T-helper 17 cell (primary cell): ENCODE data around the gene GDF3. TPM values are rescaled to one million over a fixed set of nuclear protein-coding genes. Genes with fewer than 3 reads are reported as not detected.
"Not testable (repeated sequence)": the region's sequence is repeated elsewhere in the genome, so short reads cannot be mapped to it uniquely, and the experiment has no call there.

Experiments
- ATAC-seq: fragments of 150-1000 bp; cut with Tn5 transposase; 2 replicates; pipeline ENCODE4 v1.10.0; 2021; ENCODE audit warnings: mild to moderate bottlenecking, moderate library complexity
- DNase-seq, 3 donors: peaks; one replicate each; pipeline versions ENCODE4 v3.0.0 to v3.0.0-alpha.2; 2020 to 2021
- H3K9me3 ChIP-seq: one replicate; pipeline ENCODE4 v1.7.0; 2013; ENCODE audit warnings: low read length, mild to moderate bottlenecking; ENCODE audit not compliant: control insufficient read depth, poor library complexity, severe bottlenecking
- H3K27ac Mint-ChIP-seq: one replicate; pipeline ENCODE4 v1.8.0; 2022; ENCODE audit warnings: mild to moderate bottlenecking, moderate library complexity, mixed read lengths
- H3K27me3 Mint-ChIP-seq: one replicate; pipeline ENCODE4 v1.8.0; 2022; ENCODE audit warnings: mixed read lengths
- H3K36me3 Mint-ChIP-seq: one replicate; pipeline ENCODE4 v1.8.0; 2022; ENCODE audit warnings: low read depth, mixed read lengths
- H3K4me1 Mint-ChIP-seq: one replicate; pipeline ENCODE4 v1.8.0; 2022; ENCODE audit warnings: mild to moderate bottlenecking, mixed read lengths
- H3K4me3 Mint-ChIP-seq: one replicate; pipeline ENCODE4 v1.8.0; 2022; ENCODE audit warnings: mild to moderate bottlenecking, moderate library complexity, mixed read lengths
- total RNA-seq, 4 donors: library from RNA in 2 of 4; stranded (reverse) in 2 of 4; gene quantifications; one replicate each; pipeline ENCODE4 v1.2.3 and lab custom pipeline; 2022 to 2026

GDF3 gene
- total RNA-seq, 2 donors from 2014 or later = not detected

DNA sequence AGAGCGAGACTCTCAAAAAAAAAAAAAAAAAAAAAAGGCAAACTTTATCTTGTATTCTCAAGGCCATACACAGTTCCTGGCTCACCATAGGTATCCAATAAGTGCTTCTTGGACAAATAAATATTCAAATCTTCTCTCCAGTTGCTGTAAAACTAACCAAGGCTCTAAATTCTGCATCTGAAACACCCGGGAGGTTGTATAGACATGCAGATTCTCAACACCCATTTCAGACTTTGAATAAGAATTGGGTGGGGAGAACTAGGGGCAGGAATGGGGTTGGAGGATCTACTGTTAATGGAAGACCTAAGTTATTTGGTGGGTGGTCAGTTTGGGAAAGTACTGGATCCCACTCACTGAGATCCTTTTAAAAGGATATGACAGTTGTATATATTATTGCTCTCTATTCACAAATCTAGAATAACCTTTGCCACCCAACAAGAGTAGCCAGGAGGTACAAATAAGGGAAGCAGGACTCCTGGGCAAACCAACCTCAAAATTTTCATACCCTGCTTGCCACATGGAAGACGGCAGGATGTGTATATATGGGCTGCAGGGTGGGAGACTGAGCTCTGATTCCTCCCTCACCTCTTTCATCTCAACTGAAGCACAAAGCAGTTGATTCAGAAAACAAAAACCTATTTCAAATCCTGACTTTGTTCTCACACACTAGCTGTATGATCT lies 879 bp downstream of the GDF3 start:
- H3K4me3 Mint-ChIP-seq = no peak overlapping the region
- DNase-seq (no peak), ATAC-seq (no peak)
- H3K27ac Mint-ChIP-seq = no peak overlapping the region
- no peaks in the 10 kb centered on the region for H3K9me3 ChIP-seq
- H3K4me1 Mint-ChIP-seq = peaks cover 8% of the 10 kb centered on the region
- H3K36me3 Mint-ChIP-seq = peaks cover 5% of the 10 kb centered on the region
- H3K27me3 Mint-ChIP-seq = peaks cover 16% of the 10 kb centered on the region

DNA sequence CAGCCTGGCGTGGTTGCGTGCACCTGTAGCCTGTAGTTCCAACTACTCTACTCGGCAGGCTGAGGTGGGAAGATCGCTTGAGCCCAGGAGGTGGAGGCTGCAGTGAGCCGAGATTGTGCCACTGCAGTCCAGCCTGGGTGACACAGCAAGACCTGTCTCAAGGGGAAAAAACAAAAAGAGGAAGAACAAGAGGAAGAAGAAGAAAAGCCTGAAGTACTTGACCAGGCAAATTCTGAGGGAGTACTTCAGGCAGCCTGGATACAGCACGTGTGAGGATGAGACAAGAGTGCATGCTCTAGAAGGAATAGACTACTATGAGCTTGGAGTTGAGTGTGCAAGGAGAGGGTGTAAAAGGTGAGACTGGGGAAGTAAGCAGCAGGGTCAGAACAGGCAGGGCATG lies 1.8 kb downstream of the GDF3 start:
- no peak for DNase-seq
- peaks cover 5% of the 10 kb centered on the region for H3K36me3 Mint-ChIP-seq
- no peak for ATAC-seq
- no peaks in the 10 kb centered on the region for H3K9me3 ChIP-seq
- no peak overlapping the region for H3K27ac Mint-ChIP-seq
- peaks cover 16% of the 10 kb centered on the region for H3K27me3 Mint-ChIP-seq
- H3K4me3 Mint-ChIP-seq = no peak overlapping the region
- peaks cover 8% of the 10 kb centered on the region for H3K4me1 Mint-ChIP-seq

DNA sequence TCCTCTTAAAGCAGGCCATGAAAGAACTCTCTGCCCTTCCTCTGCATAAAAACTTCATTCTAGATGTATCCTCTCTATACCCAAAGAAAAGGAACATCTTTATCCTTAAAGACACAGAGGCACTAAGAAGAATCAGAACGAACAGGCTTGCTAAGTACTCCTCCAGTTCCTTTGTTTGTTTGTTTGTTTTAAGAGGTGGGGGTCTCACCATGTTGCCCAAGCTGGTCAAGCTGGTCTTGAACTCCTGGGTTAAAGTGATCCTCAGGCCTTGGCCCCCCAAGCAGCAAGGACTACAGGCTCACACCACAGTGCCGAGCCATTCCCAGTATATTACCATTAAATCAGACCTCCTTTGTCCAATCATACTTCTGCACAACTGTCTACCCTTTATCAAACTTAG lies 14.0 kb downstream of the GDF3 start:
- DNase-seq = no peak
- no peaks in the 10 kb centered on the region for H3K36me3 Mint-ChIP-seq
- peaks cover 12% of the 10 kb centered on the region for H3K27me3 Mint-ChIP-seq
- no peak overlapping the region for H3K27ac Mint-ChIP-seq
- no peak for ATAC-seq
- H3K4me1 Mint-ChIP-seq = peaks cover 4% of the 10 kb centered on the region
- H3K9me3 ChIP-seq = no peaks in the 10 kb centered on the region
- H3K4me3 Mint-ChIP-seq = no peak overlapping the region

DNA sequence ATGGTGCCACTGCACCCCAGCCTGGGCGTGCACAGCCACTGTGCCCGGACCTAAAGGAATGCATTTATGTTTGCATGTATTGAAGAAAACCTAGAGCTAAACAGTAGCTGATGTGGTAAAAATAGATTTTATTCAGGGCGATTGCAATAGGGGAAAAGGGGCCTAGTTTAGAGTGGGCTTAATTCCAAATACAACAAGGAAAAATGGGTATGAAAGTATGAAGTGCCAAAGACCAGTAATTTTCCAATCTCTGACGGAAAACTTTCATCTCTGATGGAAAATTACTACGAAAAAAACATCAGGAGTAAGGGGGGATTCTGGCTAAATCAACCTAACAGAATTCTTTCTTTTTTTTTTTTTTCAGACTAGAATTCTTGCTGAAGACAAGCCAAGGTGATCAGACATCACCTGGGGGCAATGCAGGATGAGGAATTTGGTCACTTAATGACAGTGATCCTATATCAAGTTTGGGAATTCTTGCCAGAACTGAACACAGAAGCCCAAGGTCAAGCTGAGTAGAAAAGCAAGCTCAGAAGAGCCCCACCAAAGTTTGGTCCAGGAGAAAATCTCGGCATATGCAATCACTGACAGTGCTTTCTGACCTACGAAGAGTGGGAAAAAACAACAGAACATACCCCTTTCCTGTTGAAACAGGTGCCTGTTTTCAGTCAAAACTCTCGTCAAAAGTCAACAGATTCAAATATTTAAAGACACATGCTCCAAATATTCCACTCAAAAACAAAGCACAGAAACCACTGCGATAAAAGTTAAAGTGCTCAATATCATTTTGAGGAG lies 16.1 kb downstream of the GDF3 start:
- H3K4me3 Mint-ChIP-seq = no peak overlapping the region
- H3K27ac Mint-ChIP-seq = no peak overlapping the region
- DNase-seq = no peak
- peaks cover 4% of the 10 kb centered on the region for H3K4me1 Mint-ChIP-seq
- ATAC-seq = no peak
- no peaks in the 10 kb centered on the region for H3K9me3 ChIP-seq
- no peaks in the 10 kb centered on the region for H3K36me3 Mint-ChIP-seq
- H3K27me3 Mint-ChIP-seq = peaks cover 25% of the 10 kb centered on the region

DNA sequence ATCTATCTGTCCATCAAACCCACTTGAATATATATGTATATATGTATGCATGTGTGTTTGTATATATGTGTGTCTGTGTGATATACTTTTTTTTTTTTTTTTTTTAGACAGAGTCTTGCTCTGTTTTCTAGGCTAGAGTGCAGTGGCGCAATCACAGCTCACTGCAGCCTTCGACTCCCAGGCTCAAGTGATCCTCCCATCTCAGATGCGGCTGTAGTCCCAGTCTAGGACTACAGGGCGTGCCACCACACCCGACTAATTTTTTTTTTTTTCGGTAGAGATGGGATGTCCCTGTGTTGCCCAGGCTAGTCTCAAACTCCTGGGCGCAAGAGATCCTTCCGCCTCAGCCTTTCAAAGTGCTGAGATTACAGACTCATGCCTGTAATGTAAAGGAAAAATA lies 16.8 kb downstream of the GDF3 start:
- ATAC-seq (no peak), DNase-seq (no peak)
- peaks cover 4% of the 10 kb centered on the region for H3K4me1 Mint-ChIP-seq
- peaks cover 25% of the 10 kb centered on the region for H3K27me3 Mint-ChIP-seq
- no peaks in the 10 kb centered on the region for H3K9me3 ChIP-seq
- no peak overlapping the region for H3K4me3 Mint-ChIP-seq
- H3K36me3 Mint-ChIP-seq = no peaks in the 10 kb centered on the region
- no peak overlapping the region for H3K27ac Mint-ChIP-seq

- not testable (repeated sequence) for H3K27ac Mint-ChIP-seq, DNase-seq, H3K36me3 Mint-ChIP-seq, H3K9me3 ChIP-seq, H3K4me1 Mint-ChIP-seq
- Mint-ChIP-seq H3K27me3 (peaks cover 25% of the 10 kb centered on the region), H3K4me3 (peak overlapping the region; percentile 75)
- peak; percentile 35 for ATAC-seq
These were observed 18.1 kb downstream of the GDF3 start for GRCh38 chr12:7677432-7677888.

- peak; percentile 39 for ATAC-seq
- not testable (repeated sequence) for H3K4me3 Mint-ChIP-seq, H3K27ac Mint-ChIP-seq, H3K9me3 ChIP-seq, H3K4me1 Mint-ChIP-seq, DNase-seq, H3K36me3 Mint-ChIP-seq
- peaks cover 25% of the 10 kb centered on the region for H3K27me3 Mint-ChIP-seq
These were observed 20.1 kb downstream of the GDF3 start for GRCh38 chr12:7675455-7675854.

- Mint-ChIP-seq H3K4me1 (peaks cover 5% of the 10 kb centered on the region), H3K36me3 (no peaks in the 10 kb centered on the region), H3K27me3 (peaks cover 3% of the 10 kb centered on the region), H3K4me3 (no peak overlapping the region), H3K27ac (no peak overlapping the region)
- H3K9me3 ChIP-seq = no peaks in the 10 kb centered on the region
- ATAC-seq (no peak), DNase-seq (no peak)
These were observed 27.4 kb downstream of the GDF3 start for GRCh38 chr12:7668171-7668570.

GRCh38 chr12:7667125-7667524 lies 28.4 kb downstream of the GDF3 start:
- Mint-ChIP-seq H3K36me3 (no peaks in the 10 kb centered on the region), H3K4me1 (peaks cover 7% of the 10 kb centered on the region), H3K4me3 (no peak overlapping the region), H3K27me3 (peaks cover 10% of the 10 kb centered on the region), H3K27ac (no peak overlapping the region)
- DNase-seq (no peak), ATAC-seq (no peak)
- no peaks in the 10 kb centered on the region for H3K9me3 ChIP-seq

GRCh38 chr12:7666595-7666994 lies 29.0 kb downstream of the GDF3 start:
- no peak overlapping the region for H3K27ac Mint-ChIP-seq

DNA sequence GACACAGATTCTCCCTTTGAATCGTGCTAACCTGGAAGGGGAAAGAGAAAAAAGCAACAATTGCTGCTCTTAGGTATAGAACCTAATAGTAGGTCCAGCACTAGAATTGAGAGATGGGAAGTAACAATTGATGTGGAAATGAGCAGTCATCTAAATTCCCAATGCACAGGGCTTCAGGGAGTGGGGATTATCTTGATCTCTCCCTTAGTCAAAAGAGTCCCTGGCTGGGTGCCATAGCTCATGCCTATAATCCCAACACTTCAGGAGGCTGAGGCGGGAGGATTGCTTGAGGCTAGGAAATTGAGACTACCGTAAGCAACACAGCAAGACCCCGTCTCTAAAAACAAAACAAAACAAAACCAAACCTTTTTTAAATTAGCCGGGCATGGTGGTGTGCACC lies 33.8 kb downstream of the GDF3 start:
- H3K9me3 ChIP-seq = no peaks in the 10 kb centered on the region
- H3K27me3 Mint-ChIP-seq = peaks cover 10% of the 10 kb centered on the region
- ATAC-seq = no peak
- DNase-seq = no peak
- H3K4me3 Mint-ChIP-seq = no peak overlapping the region
- H3K4me1 Mint-ChIP-seq = peaks cover 5% of the 10 kb centered on the region
- no peak overlapping the region for H3K27ac Mint-ChIP-seq
- H3K36me3 Mint-ChIP-seq = no peaks in the 10 kb centered on the region

More at GRCh38 chr12:7666595-7666994, 29.0 kb downstream of the GDF3 start:
- Mint-ChIP-seq H3K27me3 (peaks cover 10% of the 10 kb centered on the region), H3K4me1 (peaks cover 7% of the 10 kb centered on the region), H3K36me3 (no peaks in the 10 kb centered on the region), H3K4me3 (no peak overlapping the region)
- ATAC-seq (no peak), DNase-seq (no peak)
- no peaks in the 10 kb centered on the region for H3K9me3 ChIP-seq

DNA sequence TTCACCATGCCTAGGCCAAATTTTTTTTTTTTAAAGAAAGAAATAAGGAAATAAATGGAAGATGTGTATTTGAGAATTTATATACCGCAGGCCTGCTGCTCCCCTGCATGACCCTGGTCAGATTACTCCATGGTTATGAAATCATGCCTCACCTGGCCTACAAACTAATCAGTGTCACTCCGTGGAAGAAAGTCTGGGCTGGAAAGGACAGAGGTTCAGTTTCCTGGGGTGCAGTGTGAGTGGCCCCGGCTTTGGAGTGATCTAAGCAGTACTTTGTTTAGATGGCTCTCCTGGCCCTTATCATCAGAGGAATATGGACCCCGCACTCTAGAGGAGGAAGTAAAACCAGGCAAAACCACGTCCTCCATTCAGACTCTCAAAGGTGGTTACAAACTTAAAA lies 39.5 kb downstream of the GDF3 start:
- Mint-ChIP-seq H3K36me3 (no peaks in the 10 kb centered on the region), H3K4me1 (no peaks in the 10 kb centered on the region), H3K27me3 (peaks cover 20% of the 10 kb centered on the region), H3K4me3 (no peak overlapping the region), H3K27ac (no peak overlapping the region)
- H3K9me3 ChIP-seq = no peaks in the 10 kb centered on the region
- DNase-seq (no peak), ATAC-seq (no peak)

GRCh38 chr12:7650091-7650490 lies 45.5 kb downstream of the GDF3 start:
- no peak for ATAC-seq
- H3K4me3 Mint-ChIP-seq = no peak overlapping the region
- no peak overlapping the region for H3K27ac Mint-ChIP-seq
- H3K27me3 Mint-ChIP-seq = peaks cover 20% of the 10 kb centered on the region
- H3K9me3 ChIP-seq = no peaks in the 10 kb centered on the region
- no peaks in the 10 kb centered on the region for H3K4me1 Mint-ChIP-seq
- DNase-seq = no peak
- no peaks in the 10 kb centered on the region for H3K36me3 Mint-ChIP-seq

DNA sequence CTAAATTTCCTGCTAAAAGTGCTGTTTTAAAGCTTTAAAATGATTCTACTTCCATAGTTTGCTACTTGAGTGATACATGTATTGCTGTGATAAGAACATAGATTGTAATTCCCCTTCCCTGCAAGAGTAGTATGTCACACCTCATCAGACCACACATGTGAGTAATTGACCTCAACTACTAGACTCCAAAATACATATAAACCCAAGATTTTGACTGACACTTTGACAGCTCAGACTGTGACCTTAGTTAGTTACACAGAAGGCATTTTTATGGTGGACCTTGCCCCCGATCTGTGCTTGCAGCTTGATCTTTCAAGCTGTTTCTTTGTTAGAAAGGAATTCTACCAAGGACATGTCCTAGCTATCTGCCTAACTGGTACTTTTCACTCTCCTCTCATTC lies 48.5 kb downstream of the GDF3 start:
- peaks cover 3% of the 10 kb centered on the region for H3K4me1 Mint-ChIP-seq
- no peaks in the 10 kb centered on the region for H3K9me3 ChIP-seq
- DNase-seq = no peak
- no peak overlapping the region for H3K4me3 Mint-ChIP-seq
- H3K27me3 Mint-ChIP-seq = peaks cover 5% of the 10 kb centered on the region
- H3K27ac Mint-ChIP-seq = no peak overlapping the region
- ATAC-seq = no peak
- H3K36me3 Mint-ChIP-seq = no peaks in the 10 kb centered on the region
